ENCODE data around the gene TEPSIN. TPM values are rescaled to one million over a fixed set of nuclear protein-coding genes. Genes with fewer than 3 reads are reported as not detected.

Gene TEPSIN
- total and polyA plus RNA-seq, 2 of the 8 experiments (the other 6 are each of a cell fraction or from before 2014, with no cell fraction given) = 22.9 to 28.0 TPM

- no peak overlapping the region for H2BK20ac ChIP-seq (ENCODE audit: low read length)
- no peak overlapping the region for H4K91ac ChIP-seq (replicated peaks; ENCODE audit: insufficient read length, low read length)
- WGBS, 2 experiments (ENCODE audit: extremely low coverage in 1 of 2, insufficient coverage in 1 of 2, insufficient read length in 1 of 2, insufficient replicate concordance in 2 of 2, low coverage in 1 of 2, low lambda C conversion rate in 2 of 2, missing lambda C conversion rate in 1 of 2) = 95% methylated on average over 22 of the region's 38 CpGs; no CpG with 5 or more reads in 1 of the 2 experiments
- ChIA-PET CTCF (ENCODE audit: partially characterized antibody) (interaction anchor here (1.2 to 2.0 kb wide), 3 partner anchors 9 to 72 kb away, joined by 3 to 7 read pairs (median 4); no protein-coding TSS in a partner anchor), POLR2A (ENCODE audit: partially characterized antibody) (no interaction called here)
- no peak overlapping the region for H3K4ac ChIP-seq (replicated peaks; ENCODE audit: insufficient read length, low read depth, low read length)
- H2BK15ac ChIP-seq (ENCODE audit: low read length) = no peak overlapping the region
- H3K9me3 ChIP-seq (ENCODE audit: insufficient read depth in 2 of 2, low read depth in 1 of 2, low read length in 1 of 2) = no peaks in the 10 kb centered on the region
- no peak overlapping the region for H3K27ac ChIP-seq (ENCODE audit: low read depth, low read length)
- H3K4me1 ChIP-seq (replicated peaks in 1 of 4; ENCODE audit: control insufficient read depth in 3 of 4, insufficient read depth in 4 of 4, low read length in 3 of 4) = no peaks in the 10 kb centered on the region
- no peak for FAIRE-seq
- no peak overlapping the region for H3K18ac ChIP-seq (ENCODE audit: extremely low read depth, low read length)
- H2BK5ac ChIP-seq (ENCODE audit: low read depth, low read length) = no peak overlapping the region
- H2AFZ ChIP-seq (ENCODE audit: low read length) = no peak overlapping the region
- no peak overlapping the region for H3K14ac ChIP-seq (ENCODE audit: insufficient read length)
- H3K23ac ChIP-seq (ENCODE audit: insufficient read length) = no peak overlapping the region
- no peak overlapping the region for H2BK12ac ChIP-seq (ENCODE audit: low read depth, low read length)
- no peak for DNase-seq (ENCODE audit: low read depth in 1 of 2, low spot score in 2 of 2)
- H3K4me3 ChIP-seq (ENCODE audit: extremely low read depth in 1 of 4, insufficient read depth in 2 of 4, low read depth in 3 of 4, low read length in 4 of 4) = no peak overlapping the region
- H2BK120ac ChIP-seq (replicated peaks; ENCODE audit: low read depth, low read length) = no peak overlapping the region
- H3K79me2 ChIP-seq (ENCODE audit: control insufficient read depth in 1 of 2, insufficient read depth in 2 of 2, low read length in 2 of 2) = no peaks in the 10 kb centered on the region
- no peaks in the 10 kb centered on the region for H3K23me2 ChIP-seq (ENCODE audit: low read depth, low read length)
- H3K79me1 ChIP-seq (ENCODE audit: low read depth, low read length) = no peaks in the 10 kb centered on the region
- no peak overlapping the region for H3K4me2 ChIP-seq (ENCODE audit: insufficient read depth in 1 of 2, low read depth in 2 of 2, low read length in 2 of 2)
- H4K8ac ChIP-seq (ENCODE audit: extremely low read depth, insufficient read depth, low read length) = peak overlapping the region; percentile 68; the same call in 1 of the 2 replicates
- no peak overlapping the region for H3K9ac ChIP-seq (replicated peaks in 1 of 4; ENCODE audit: extremely low read depth in 1 of 4, low read depth in 3 of 4, low read length in 3 of 4)
- peaks cover 0 to 3% of the 10 kb centered on the region in 2 experiments for H4K20me1 ChIP-seq (replicated peaks in 1 of 2; ENCODE audit: control insufficient read depth in 1 of 2, insufficient read depth in 2 of 2, low read length in 2 of 2)
- no peak overlapping the region for H3K56ac ChIP-seq (replicated peaks; ENCODE audit: insufficient read length, low read depth, low read length)
- H3K27me3 ChIP-seq (replicated peaks in 1 of 4; ENCODE audit: control insufficient read depth in 3 of 4, extremely low read depth in 1 of 4, insufficient read depth in 3 of 4, low read length in 3 of 4) = no peaks in the 10 kb centered on the region
- H2AK5ac ChIP-seq (ENCODE audit: low read depth, low read length) = no peak overlapping the region
- H3K36me3 ChIP-seq (ENCODE audit: control insufficient read depth in 2 of 4, insufficient read depth in 4 of 4, low read length in 3 of 4) = peaks cover 0 to 23% (median 4%) of the 10 kb centered on the region in 4 experiments; a peak in 3 of 8 replicates
- H4K5ac ChIP-seq (ENCODE audit: insufficient read length, low read depth, low read length) = no peak overlapping the region
- TF ChIP-seq FOSL1 (IDR thresholded peaks at IDR 0.05; ENCODE audit: insufficient read depth, low read depth, low read length) (no peak), JUN (IDR thresholded peaks at IDR 0.05; ENCODE audit: low read depth, low read length) (no peak)
Measured at GRCh38 chr17:81193470-81194224, 45.2 kb downstream of the TEPSIN start.

Measured in H1 (cell line).